Endothelial cell of umbilical vein (primary cell): Measurements from ENCODE around the gene NDUFB4. TPM values are rescaled to one million over a fixed set of nuclear protein-coding genes. Genes with fewer than 3 reads are reported as not detected.
A peak's percentile ranks its signal among the peaks of the same experiment; 100 is the strongest.

Experiments
- BruUV-seq: library from RNA; stranded (reverse); fragments of 400-500 nt; replicated peaks from 2 replicates; lab custom pipeline; 2021; lab: Mats Ljungman, UMichigan
- CTCF ChIA-PET: fragments of 300-600, 350-600 bp; sonication (Branson Sonifier 250); formaldehyde crosslinking; loops from one replicate; lab custom pipeline; 2021; ENCODE audit warnings: antibody characterized with exemption, inconsistent platforms; lab: Charles Lee
- POLR2A ChIA-PET: fragments of 300-600, 350-600 bp; sonication (Branson Sonifier 250); formaldehyde crosslinking; loops from one replicate; lab custom pipeline; 2021; ENCODE audit warnings: antibody characterized with exemption, inconsistent platforms; lab: Charles Lee
- DNase-seq: peaks from one replicate; pipeline ENCODE4 v3.0.0-alpha.2; 2011; ENCODE audit warnings: low read depth, low spot score
- FAIRE-seq: peaks from 2 replicates; lab custom pipeline; 2011; peaks lifted over from hg19 to GRCh38; lab: Jason Lieb, UNC
- H2AFZ ChIP-seq: 2 replicates; pipeline ENCODE4 v1.6.0; 2012; ENCODE audit warnings: low read depth, low read length, control low read depth, inconsistent platforms
- H3K27ac ChIP-seq: 2 replicates; pipeline ENCODE4 v1.5.1; 2011; ENCODE audit warnings: low read depth, mild to moderate bottlenecking, control low read depth, low read length, moderate library complexity; ENCODE audit not compliant: insufficient read depth
- H3K27me3 ChIP-seq, 2 experiments: 2 replicates each; pipeline versions ENCODE4 v1.6.0 to v1.6.1; 2011; ENCODE audit warnings: low read length in 2 of 2, mixed read lengths in 1 of 2; ENCODE audit not compliant: control insufficient read depth in 2 of 2, insufficient read depth in 2 of 2
- H3K36me3 ChIP-seq, 2 experiments: 2 replicates in 1 of 2; 3 replicates in 1 of 2; pipeline ENCODE4 v1.5.1; 2011; ENCODE audit warnings: low read length in 2 of 2, mild to moderate bottlenecking in 1 of 2, moderate library complexity in 1 of 2; ENCODE audit not compliant: control insufficient read depth in 2 of 2, insufficient read depth in 2 of 2; ENCODE audit errors: extremely low read depth in 1 of 2
- H3K4me1 ChIP-seq: 3 replicates; pipeline ENCODE4 v1.5.1; 2011; ENCODE audit warnings: mild to moderate bottlenecking, low read length; ENCODE audit not compliant: control insufficient read depth, insufficient read depth; ENCODE audit errors: extremely low read depth
- H3K4me2 ChIP-seq: 2 replicates; pipeline ENCODE4 v1.6.1; 2011; ENCODE audit warnings: low read length, control low read depth, mixed read lengths; ENCODE audit not compliant: insufficient read depth
- H3K4me3 ChIP-seq, 3 experiments: fragments of 200-600 bp in 1 of 3; sonication (generic), shearing (Covaris generic) in 1 of 3; replicated peaks in 1 of 3; 2 replicates each; pipeline ENCODE4 v1.5.1; 2011 to 2016; ENCODE audit warnings: control low read depth in 3 of 3, low read length in 3 of 3, mild to moderate bottlenecking in 2 of 3, inconsistent platforms in 1 of 3, low read depth in 1 of 3, moderate library complexity in 1 of 3; ENCODE audit not compliant: insufficient read depth in 1 of 3
- H3K79me2 ChIP-seq: 2 replicates; pipeline ENCODE4 v1.6.0; 2012; ENCODE audit warnings: low read length, inconsistent platforms; ENCODE audit not compliant: control insufficient read depth, insufficient read depth
- H3K9ac ChIP-seq: replicated peaks from 2 replicates; pipeline ENCODE3; 2011; ENCODE audit warnings: low read length, control low read depth; ENCODE audit not compliant: insufficient read depth; ENCODE audit errors: extremely low read depth
- H3K9me1 ChIP-seq: replicated peaks from 3 replicates; pipeline ENCODE4 v1.6.0; 2011; ENCODE audit warnings: mild to moderate bottlenecking, low read length; ENCODE audit not compliant: control insufficient read depth, insufficient read depth; ENCODE audit errors: extremely low read depth
- H3K9me3 ChIP-seq: replicated peaks from 2 replicates; pipeline ENCODE4 v1.5.1; 2012; ENCODE audit warnings: low read length, inconsistent platforms; ENCODE audit not compliant: control insufficient read depth, insufficient read depth
- H4K20me1 ChIP-seq: replicated peaks from 2 replicates; pipeline ENCODE3; 2011; ENCODE audit warnings: mild to moderate bottlenecking, low read length; ENCODE audit not compliant: control insufficient read depth, insufficient read depth; ENCODE audit errors: extremely low read depth
- EZH2 ChIP-seq: IDR thresholded peaks from 2 replicates; pipeline ENCODE4 v1.6.1; 2012; ENCODE audit warnings: borderline replicate concordance, low read depth, mild to moderate bottlenecking, moderate library complexity, low read length, inconsistent platforms; ENCODE audit not compliant: severe bottlenecking
- FOS ChIP-seq: IDR thresholded peaks from 2 replicates; pipeline ENCODE4 v1.6.1; 2011; ENCODE audit warnings: mild to moderate bottlenecking, low read length, moderate library complexity, borderline replicate concordance; ENCODE audit not compliant: insufficient read depth
- GATA2 ChIP-seq: IDR thresholded peaks from 2 replicates; pipeline ENCODE4 v1.7.0; 2011; ENCODE audit warnings: low read depth, mild to moderate bottlenecking, moderate library complexity, mixed read lengths, low read length; ENCODE audit not compliant: insufficient read length, insufficient read depth
- JUN ChIP-seq: IDR thresholded peaks from 2 replicates; pipeline ENCODE4 v1.6.1; 2011; ENCODE audit warnings: borderline replicate concordance, low read depth; ENCODE audit not compliant: insufficient read length, insufficient read depth
- MYC ChIP-seq: IDR thresholded peaks from one replicate; pipeline ENCODE4 v1.6.1; 2011; ENCODE audit warnings: mild to moderate bottlenecking, low read depth, low read length
- POLR2A ChIP-seq: IDR thresholded peaks from 2 replicates; pipeline ENCODE4 v1.6.1; 2012; ENCODE audit warnings: low read depth, mild to moderate bottlenecking, control low read depth, low read length
- POLR2AphosphoS5 ChIP-seq: IDR thresholded peaks from 2 replicates; pipeline ENCODE4 v1.6.1; 2012; ENCODE audit warnings: low read depth, mild to moderate bottlenecking, control low read depth, low read length, moderate library complexity; ENCODE audit not compliant: insufficient read depth
- dilution Hi-C: fragments of 300-500 bp; cut with MboI; formaldehyde crosslinking; loops from one replicate; pipeline ENCODE4 v1.15.0; 2019; ENCODE audit warnings: low sequenced_read_pairs; ENCODE audit not compliant: extremely low pct_ligation_motif_present
- intact Hi-C: fragments of 100-400 bp; cut with micrococcal nuclease; formaldehyde crosslinking; loops from one replicate; pipeline ENCODE4 v1.10.0; 2022
- polyA plus RNA-seq, 4 experiments: library from polyadenylated mRNA; depleted of rRNA in 3 of 4; stranded (reverse) in 3 of 4; unstranded in 1 of 4; fragments of >200 nt; gene quantifications; 2 replicates each; pipeline versions ENCODE4 v1.2.1 to v1.2.3, GENCODE V29; 2011 to 2012; ENCODE audit warnings: missing spikeins in 1 of 4
- total RNA-seq: library from RNA; stranded (reverse); gene quantifications from 2 replicates; pipeline ENCODE4 v1.2.3, GENCODE V29; 2021
- TF ChIP-seq, protein P1 (sequence below): IDR thresholded peaks from 2 replicates; pipeline ENCODE4 v1.6.1; 2011; ENCODE audit not compliant: insufficient read depth, insufficient read length
- TF ChIP-seq, protein P2 (sequence below), 2 donors: IDR thresholded peaks; 1 replicate in 1 of 2; 2 replicates in 1 of 2; pipeline ENCODE4 v1.5.1; 2011; ENCODE audit warnings: low read length in 2 of 2, mild to moderate bottlenecking in 2 of 2, moderate library complexity in 2 of 2, control low read depth in 1 of 2, inconsistent platforms in 1 of 2, low read depth in 1 of 2; ENCODE audit not compliant: insufficient read depth in 1 of 2; ENCODE audit errors: extremely low read depth in 1 of 2

The NDUFB4 gene
- total and polyA plus RNA-seq, 2 donors (not counting 3 experiments of a cell fraction or from before 2014, with no cell fraction given), result 140 to 191 TPM

DNA sequence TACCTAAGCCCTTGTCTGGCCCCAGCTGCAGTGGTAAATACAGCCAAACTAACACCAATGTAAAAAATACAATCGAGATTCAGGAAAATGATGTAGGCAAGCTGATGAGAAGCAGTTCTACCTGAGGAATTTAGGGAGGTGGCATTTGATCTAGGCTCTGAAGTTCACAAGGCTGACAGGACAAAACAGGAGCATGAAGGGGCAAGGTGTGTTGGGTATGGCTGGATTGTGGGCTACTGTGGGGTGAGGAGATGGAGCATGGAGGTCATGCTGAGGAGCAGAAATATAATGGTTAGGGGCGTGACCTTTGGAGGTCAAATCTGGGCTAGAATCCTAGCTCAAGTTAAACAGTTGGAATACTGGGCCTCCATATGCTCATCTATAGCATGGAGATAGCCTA lies 6.5 kb downstream of the NDUFB4 start:
- Histone ChIP-seq H3K27ac (no peak overlapping the region), H3K79me2 (peaks cover 23% of the 10 kb centered on the region), H3K4me1 (no peaks in the 10 kb centered on the region), H3K36me3 (peaks cover 9 to 18% of the 10 kb centered on the region in 2 experiments), H4K20me1 (no peaks in the 10 kb centered on the region), H3K4me2 (no peak overlapping the region), H2AFZ (no peak overlapping the region), H3K27me3 (no peaks in the 10 kb centered on the region), H3K9ac (no peak overlapping the region), H3K9me1 (no peaks in the 10 kb centered on the region), H3K4me3 (no peak overlapping the region), H3K9me3 (no peaks in the 10 kb centered on the region)
- dilution Hi-C loops, result no loop called here
- intact Hi-C loops, result no loop called here
- POLR2A ChIA-PET, result no interaction called here
- no TSS peak for BruUV-seq
- TF ChIP-seq JUN (no peak), POLR2AphosphoS5 (peak; percentile 26)
- CTCF ChIA-PET, result interaction anchor here (3.4 kb wide), 1 partner anchor 192 kb away, joined by 16 read pairs; no protein-coding TSS in a partner anchor
- no peak for FAIRE-seq
- DNase-seq, result no peak

DNA sequence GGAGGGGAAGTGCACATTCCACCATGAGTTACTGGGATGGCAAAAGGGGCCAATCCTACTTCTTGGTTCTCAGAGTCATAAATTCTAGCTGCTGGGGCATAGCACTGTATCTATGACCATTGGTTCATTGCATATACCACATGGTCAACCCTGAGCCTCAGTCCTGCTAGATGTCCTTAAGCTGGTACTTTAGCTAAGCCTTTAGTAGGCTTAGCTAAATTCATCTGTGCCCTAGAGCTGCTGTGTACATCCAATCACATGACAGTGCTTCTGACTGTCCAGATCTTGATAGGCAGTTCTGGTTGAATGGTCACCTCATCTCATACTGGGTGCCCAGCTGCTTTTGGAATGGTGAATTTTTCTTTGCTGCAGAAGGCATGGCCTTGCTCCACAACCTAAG lies 8.2 kb downstream of the NDUFB4 start:
- H3K36me3 ChIP-seq, result peaks cover 8 to 16% of the 10 kb centered on the region in 2 experiments
- no peaks in the 10 kb centered on the region for H4K20me1 ChIP-seq
- peaks cover 8% of the 10 kb centered on the region for H3K79me2 ChIP-seq
- H3K4me3 ChIP-seq, result no peak overlapping the region
- no peak overlapping the region for H3K4me2 ChIP-seq
- H3K9ac ChIP-seq, result no peak overlapping the region
- DNase-seq (no peak), FAIRE-seq (no peak)
- no peak overlapping the region for H3K27ac ChIP-seq
- H2AFZ ChIP-seq, result no peak overlapping the region
- H3K4me1 ChIP-seq, result no peaks in the 10 kb centered on the region
- TF ChIP-seq, protein P1, sequence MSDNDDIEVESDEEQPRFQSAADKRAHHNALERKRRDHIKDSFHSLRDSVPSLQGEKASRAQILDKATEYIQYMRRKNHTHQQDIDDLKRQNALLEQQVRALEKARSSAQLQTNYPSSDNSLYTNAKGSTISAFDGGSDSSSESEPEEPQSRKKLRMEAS, result no peak
- TF ChIP-seq FOS (no peak), POLR2A (no peak), GATA2 (no peak), MYC (no peak), EZH2 (no peak), POLR2AphosphoS5 (no peak), JUN (no peak)
- TF ChIP-seq, protein P2, sequence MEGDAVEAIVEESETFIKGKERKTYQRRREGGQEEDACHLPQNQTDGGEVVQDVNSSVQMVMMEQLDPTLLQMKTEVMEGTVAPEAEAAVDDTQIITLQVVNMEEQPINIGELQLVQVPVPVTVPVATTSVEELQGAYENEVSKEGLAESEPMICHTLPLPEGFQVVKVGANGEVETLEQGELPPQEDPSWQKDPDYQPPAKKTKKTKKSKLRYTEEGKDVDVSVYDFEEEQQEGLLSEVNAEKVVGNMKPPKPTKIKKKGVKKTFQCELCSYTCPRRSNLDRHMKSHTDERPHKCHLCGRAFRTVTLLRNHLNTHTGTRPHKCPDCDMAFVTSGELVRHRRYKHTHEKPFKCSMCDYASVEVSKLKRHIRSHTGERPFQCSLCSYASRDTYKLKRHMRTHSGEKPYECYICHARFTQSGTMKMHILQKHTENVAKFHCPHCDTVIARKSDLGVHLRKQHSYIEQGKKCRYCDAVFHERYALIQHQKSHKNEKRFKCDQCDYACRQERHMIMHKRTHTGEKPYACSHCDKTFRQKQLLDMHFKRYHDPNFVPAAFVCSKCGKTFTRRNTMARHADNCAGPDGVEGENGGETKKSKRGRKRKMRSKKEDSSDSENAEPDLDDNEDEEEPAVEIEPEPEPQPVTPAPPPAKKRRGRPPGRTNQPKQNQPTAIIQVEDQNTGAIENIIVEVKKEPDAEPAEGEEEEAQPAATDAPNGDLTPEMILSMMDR (IDR thresholded peaks at IDR 0.05; ENCODE audit: extremely low read depth in 1 of 2, insufficient read depth in 1 of 2, low read depth in 1 of 2, low read length in 2 of 2), result no peak
- H3K9me3 ChIP-seq, result no peaks in the 10 kb centered on the region
- POLR2A ChIA-PET, result interaction anchor here (1.6 kb wide), 1 partner anchor 9 kb away, joined by 4 read pairs; the partner anchor contains the start of gene NDUFB4
- H3K9me1 ChIP-seq, result no peaks in the 10 kb centered on the region
- intact Hi-C loops, result no loop called here
- no TSS peak for BruUV-seq
- CTCF ChIA-PET, result interaction anchor here (0.9 to 1.8 kb wide), 3 partner anchors 18 to 191 kb away, joined by 3 to 8 read pairs (median 3); no protein-coding TSS in a partner anchor
- dilution Hi-C loops, result no loop called here
- no peaks in the 10 kb centered on the region for H3K27me3 ChIP-seq
